Suprapubic skin (tissue), 4 donors: ENCODE data around the gene COL5A1. TPM values are rescaled to one million over a fixed set of nuclear protein-coding genes. Genes with fewer than 3 reads are reported as not detected.

Experiments used
- DNase-seq, 2 donors: peaks; one replicate each; pipeline ENCODE4 v3.0.0-alpha.2; 2019; ENCODE audit warnings: low spot score in 2 of 2
- H3K27ac ChIP-seq: fragments of 200-600 bp; sonication (generic); one replicate; pipeline ENCODE4 v1.5.1; 2019
- H3K27me3 ChIP-seq: fragments of 200-600 bp; sonication (generic); one replicate; pipeline ENCODE4 v1.5.1; 2019
- H3K36me3 ChIP-seq: fragments of 200-600 bp; sonication (generic); one replicate; pipeline ENCODE4 v1.5.1; 2019
- H3K4me1 ChIP-seq: fragments of 200-600 bp; sonication (generic); one replicate; pipeline ENCODE4 v1.5.1; 2019
- H3K4me3 ChIP-seq: fragments of 200-600 bp; sonication (generic); one replicate; pipeline ENCODE4 v1.5.1; 2019; ENCODE audit warnings: mild to moderate bottlenecking
- H3K9me3 ChIP-seq: fragments of 200-600 bp; sonication (generic); one replicate; pipeline ENCODE4 v1.5.1; 2019
- EP300 ChIP-seq: sonication (generic); formaldehyde crosslinking; IDR thresholded peaks from one replicate; pipeline ENCODE4 v1.6.1; 2017; ENCODE audit warnings: antibody characterized with exemption
- POLR2A ChIP-seq, 2 donors: fragments of 450-650 bp; IDR thresholded peaks; one replicate each; pipeline ENCODE4 v1.6.1; 2017; ENCODE audit warnings: antibody characterized with exemption in 2 of 2, mild to moderate bottlenecking in 2 of 2, moderate library complexity in 2 of 2
- POLR2AphosphoS5 ChIP-seq, 3 donors: sonication (generic); formaldehyde crosslinking; IDR thresholded peaks; one replicate each; pipeline ENCODE4 v1.6.1; 2017; ENCODE audit warnings: antibody characterized with exemption in 3 of 3
- WGBS: methylation state at CpG from one replicate; pipeline ENCODE4 v1.1.5; 2018; 5-methylcytosine and 5-hydroxymethylcytosine counted together
- total RNA-seq, 4 donors: library from RNA; depleted of rRNA; stranded (reverse); fragments of >200 nt; gene quantifications; one replicate each; pipeline ENCODE4 v1.1.0, GENCODE V29; 2016
- TF ChIP-seq, protein P1 (sequence below), 2 donors: fragments of 200-600 bp in 1 of 2; fragments of 450-650 bp in 1 of 2; sonication (generic) in 1 of 2; IDR thresholded peaks; one replicate each; pipeline ENCODE4 v1.5.1; 2016 to 2019; ENCODE audit warnings: antibody characterized with exemption in 2 of 2, mild to moderate bottlenecking in 1 of 2, moderate library complexity in 1 of 2

COL5A1 gene
- total RNA-seq, 4 donors from 2014 or later: 8.6 to 16.5 (median 15.4) TPM

DNA sequence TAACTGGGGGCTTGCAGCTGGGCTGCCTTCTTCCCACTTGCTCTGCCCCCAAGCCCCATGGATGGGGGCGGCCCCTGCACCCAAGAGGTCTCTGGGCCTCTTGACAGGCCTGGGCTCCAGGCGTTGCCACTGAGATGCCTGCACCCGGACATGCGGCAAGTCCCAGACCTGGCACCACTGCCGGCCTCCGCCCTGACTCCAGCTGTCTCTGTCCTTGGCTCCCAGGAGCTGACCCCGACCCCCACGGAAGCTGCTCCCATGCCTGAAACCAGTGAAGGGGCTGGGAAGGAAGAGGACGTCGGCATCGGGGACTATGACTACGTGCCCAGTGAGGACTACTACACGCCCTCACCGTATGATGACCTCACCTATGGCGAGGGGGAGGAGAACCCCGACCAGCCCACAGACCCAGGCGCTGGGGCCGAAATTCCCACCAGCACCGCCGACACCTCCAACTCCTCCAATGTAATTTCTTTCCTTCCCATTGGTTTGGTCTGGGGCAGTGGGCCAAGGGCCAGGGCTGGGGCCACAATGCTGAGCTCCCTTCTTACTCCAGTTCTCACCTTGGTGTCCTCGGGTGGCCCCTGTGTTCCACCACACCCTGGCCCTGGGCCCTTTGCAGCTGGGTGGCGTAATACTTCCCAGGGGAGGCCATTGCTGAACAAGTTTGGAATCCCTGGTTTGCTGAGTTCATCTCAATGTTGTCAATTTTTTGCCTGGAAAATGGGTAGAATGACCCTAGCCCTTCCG is 88.6 kb downstream of the COL5A1 start:
- H3K4me3 ChIP-seq: no peak overlapping the region
- no peaks in the 10 kb centered on the region for H3K27me3 ChIP-seq
- peaks cover 4% of the 10 kb centered on the region for H3K36me3 ChIP-seq
- no peak for DNase-seq
- H3K9me3 ChIP-seq: no peaks in the 10 kb centered on the region
- peaks cover 12% of the 10 kb centered on the region for H3K4me1 ChIP-seq
- WGBS: 80% methylated on average over 16 of the region's 23 CpGs
- no peak for TF ChIP-seq POLR2A (IDR thresholded peaks at IDR 0.05)
- no peak for TF ChIP-seq EP300
- TF ChIP-seq POLR2AphosphoS5 (IDR thresholded peaks at IDR 0.05): no peak
- TF ChIP-seq, protein P1, sequence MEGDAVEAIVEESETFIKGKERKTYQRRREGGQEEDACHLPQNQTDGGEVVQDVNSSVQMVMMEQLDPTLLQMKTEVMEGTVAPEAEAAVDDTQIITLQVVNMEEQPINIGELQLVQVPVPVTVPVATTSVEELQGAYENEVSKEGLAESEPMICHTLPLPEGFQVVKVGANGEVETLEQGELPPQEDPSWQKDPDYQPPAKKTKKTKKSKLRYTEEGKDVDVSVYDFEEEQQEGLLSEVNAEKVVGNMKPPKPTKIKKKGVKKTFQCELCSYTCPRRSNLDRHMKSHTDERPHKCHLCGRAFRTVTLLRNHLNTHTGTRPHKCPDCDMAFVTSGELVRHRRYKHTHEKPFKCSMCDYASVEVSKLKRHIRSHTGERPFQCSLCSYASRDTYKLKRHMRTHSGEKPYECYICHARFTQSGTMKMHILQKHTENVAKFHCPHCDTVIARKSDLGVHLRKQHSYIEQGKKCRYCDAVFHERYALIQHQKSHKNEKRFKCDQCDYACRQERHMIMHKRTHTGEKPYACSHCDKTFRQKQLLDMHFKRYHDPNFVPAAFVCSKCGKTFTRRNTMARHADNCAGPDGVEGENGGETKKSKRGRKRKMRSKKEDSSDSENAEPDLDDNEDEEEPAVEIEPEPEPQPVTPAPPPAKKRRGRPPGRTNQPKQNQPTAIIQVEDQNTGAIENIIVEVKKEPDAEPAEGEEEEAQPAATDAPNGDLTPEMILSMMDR (IDR thresholded peaks at IDR 0.05): no peak
- no peak overlapping the region for H3K27ac ChIP-seq

DNA sequence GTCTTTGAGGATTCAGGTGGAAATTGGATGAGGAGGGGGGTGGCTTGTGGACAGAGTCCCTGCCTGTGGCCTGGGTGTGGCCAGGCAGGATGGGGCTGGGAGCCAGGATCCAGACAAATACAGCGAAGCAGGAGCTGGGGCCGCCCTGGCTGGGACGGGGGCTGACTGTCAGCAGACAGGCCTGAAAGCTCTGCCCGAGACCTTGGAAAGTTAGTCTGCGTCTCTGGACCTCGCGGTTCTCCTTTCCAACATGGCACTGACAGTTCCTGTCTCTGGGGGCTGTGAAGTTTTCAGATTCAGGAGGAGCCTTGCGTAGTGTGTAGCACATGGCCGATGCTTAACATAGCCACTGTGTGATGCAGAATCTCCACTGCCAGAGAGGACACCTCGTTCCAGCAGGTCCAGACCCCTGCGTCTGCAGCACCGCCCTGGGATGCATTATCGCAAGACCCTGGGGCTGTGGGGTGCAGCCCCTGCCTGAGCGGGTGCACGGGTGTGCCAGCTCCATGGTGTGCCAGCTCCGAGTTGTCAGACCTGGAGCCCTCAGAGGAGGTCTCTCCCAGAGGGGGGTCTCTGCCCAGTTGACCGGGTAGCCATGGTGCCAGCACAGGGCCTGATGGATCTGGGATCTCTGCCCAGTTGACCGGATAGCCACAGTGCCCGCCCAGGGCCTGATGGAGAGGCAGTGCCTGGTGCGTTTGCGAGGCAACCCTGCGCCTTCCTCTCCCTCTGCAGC is 89.3 kb downstream of the COL5A1 start:
- no peak for DNase-seq
- Histone ChIP-seq H3K36me3 (peaks cover 4% of the 10 kb centered on the region), H3K27ac (no peak overlapping the region), H3K9me3 (no peaks in the 10 kb centered on the region), H3K27me3 (no peaks in the 10 kb centered on the region), H3K4me1 (peaks cover 19% of the 10 kb centered on the region), H3K4me3 (no peak overlapping the region)
- TF ChIP-seq EP300: no peak
- TF ChIP-seq POLR2AphosphoS5 (IDR thresholded peaks at IDR 0.05): no peak
- TF ChIP-seq, protein P1 (IDR thresholded peaks at IDR 0.05): no peak
- no peak for TF ChIP-seq POLR2A (IDR thresholded peaks at IDR 0.05)
- WGBS: 81% methylated on average over 22 of the region's 22 CpGs

DNA sequence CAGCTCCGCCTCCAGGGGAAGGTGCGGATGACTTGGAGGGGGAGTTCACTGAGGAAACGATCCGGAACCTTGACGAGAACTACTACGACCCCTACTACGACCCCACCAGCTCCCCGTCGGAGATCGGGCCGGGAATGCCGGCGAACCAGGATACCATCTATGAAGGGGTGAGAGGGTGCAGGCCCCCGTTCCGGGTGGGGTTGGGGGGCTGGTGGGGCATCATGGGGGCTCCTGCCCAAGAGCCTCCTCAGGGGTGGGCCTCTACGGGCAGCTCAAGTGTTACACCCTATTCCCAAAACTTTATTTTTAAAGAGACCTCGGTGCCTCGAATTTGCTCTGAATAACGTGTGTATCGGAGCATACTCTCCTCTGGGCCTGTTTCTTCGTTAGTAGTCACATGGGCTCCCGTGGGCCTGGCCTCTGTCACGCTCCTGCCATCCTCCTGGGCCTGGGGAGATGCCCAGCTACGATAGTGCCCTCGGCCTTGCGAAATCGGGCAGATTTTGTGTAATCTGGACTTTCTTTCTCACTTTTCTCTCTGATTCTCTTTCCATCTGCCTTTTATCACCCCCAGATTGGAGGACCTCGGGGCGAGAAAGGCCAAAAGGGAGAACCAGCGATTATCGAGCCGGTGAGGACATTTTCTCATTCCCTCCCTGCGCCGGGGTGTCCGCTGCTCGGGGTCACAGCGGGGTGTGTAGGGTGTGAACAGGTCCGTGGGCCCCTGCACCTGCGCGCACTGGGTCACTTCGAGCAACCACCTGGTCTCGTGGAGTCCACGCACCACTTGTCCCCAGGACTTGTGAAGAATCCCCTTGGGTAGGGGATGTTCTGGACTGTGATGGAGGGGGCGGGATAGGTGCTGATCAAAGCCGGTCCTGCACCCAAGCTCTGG is 90.1 kb downstream of the COL5A1 start:
- TF ChIP-seq, protein P1 (IDR thresholded peaks at IDR 0.05): no peak
- TF ChIP-seq POLR2AphosphoS5 (IDR thresholded peaks at IDR 0.05) (no peak), EP300 (no peak), POLR2A (IDR thresholded peaks at IDR 0.05) (no peak)
- WGBS: 92% methylated on average over 45 of the region's 45 CpGs
- no peak for DNase-seq
- no peak overlapping the region for H3K4me3 ChIP-seq
- H3K36me3 ChIP-seq: peaks cover 4% of the 10 kb centered on the region
- H3K27me3 ChIP-seq: no peaks in the 10 kb centered on the region
- no peaks in the 10 kb centered on the region for H3K9me3 ChIP-seq
- peaks cover 21% of the 10 kb centered on the region for H3K4me1 ChIP-seq
- no peak overlapping the region for H3K27ac ChIP-seq

DNA sequence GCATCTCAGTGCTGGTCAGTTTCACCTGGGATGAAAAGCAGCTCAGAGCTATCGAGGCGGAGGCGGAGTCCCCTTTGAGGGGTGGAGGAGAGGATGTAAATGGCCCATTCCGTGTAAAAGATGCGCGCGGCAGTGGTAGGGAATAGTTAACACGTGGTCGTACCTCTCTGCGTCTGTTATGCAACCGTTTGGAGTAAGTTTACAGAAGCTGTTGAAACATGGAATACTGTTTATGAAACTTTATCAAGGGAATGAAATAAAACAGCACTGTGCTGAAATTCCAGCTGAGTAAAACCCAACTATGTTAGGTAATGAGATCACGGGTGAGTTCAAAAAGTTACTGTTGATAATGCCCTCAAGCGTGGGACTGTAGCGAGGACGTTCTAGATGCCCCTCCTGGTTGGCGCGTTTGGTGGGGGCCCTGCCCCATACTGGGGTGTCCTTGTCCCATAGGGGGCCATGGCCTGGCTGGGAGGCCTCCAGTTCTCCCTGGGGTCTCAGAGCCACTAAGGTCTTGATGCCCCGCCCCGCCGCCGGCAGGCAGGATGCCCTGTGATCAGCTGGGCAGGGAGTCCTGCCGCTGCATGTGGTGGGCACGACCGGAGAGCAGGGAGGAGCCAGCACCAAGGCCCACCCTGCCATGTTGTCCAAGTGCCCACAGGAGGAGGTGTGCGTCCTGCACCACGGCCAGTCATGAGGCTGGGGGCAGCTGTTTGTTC is 90.9 kb downstream of the COL5A1 start:
- 77% methylated on average over 17 of the region's 26 CpGs for WGBS
- no peaks in the 10 kb centered on the region for H3K9me3 ChIP-seq
- no peak for DNase-seq
- H3K4me3 ChIP-seq: no peak overlapping the region
- no peak for TF ChIP-seq POLR2AphosphoS5 (IDR thresholded peaks at IDR 0.05)
- TF ChIP-seq EP300: no peak
- no peak for TF ChIP-seq POLR2A (IDR thresholded peaks at IDR 0.05)
- TF ChIP-seq, protein P1 (IDR thresholded peaks at IDR 0.05): no peak
- no peak overlapping the region for H3K27ac ChIP-seq
- H3K27me3 ChIP-seq: no peaks in the 10 kb centered on the region
- H3K4me1 ChIP-seq: peaks cover 23% of the 10 kb centered on the region
- H3K36me3 ChIP-seq: peaks cover 4% of the 10 kb centered on the region
